ENCODE measurements around the gene PRKCE. TPM values are rescaled to one million over a fixed set of nuclear protein-coding genes. Genes with fewer than 3 reads are reported as not detected.

The PRKCE gene
- total and polyA plus RNA-seq, 2 of the 8 experiments (the other 6 are each of a cell fraction or from before 2014, with no cell fraction given), result 0.54 to 2.1 TPM

- H2AFZ ChIP-seq (ENCODE audit: low read length), result no peak overlapping the region
- H3K79me2 ChIP-seq (ENCODE audit: control insufficient read depth in 1 of 2, insufficient read depth in 2 of 2, low read length in 2 of 2), result no peaks in the 10 kb centered on the region
- H3K14ac ChIP-seq (ENCODE audit: insufficient read length), result no peak overlapping the region
- no peaks in the 10 kb centered on the region for H3K79me1 ChIP-seq (ENCODE audit: low read depth, low read length)
- DNase-seq (ENCODE audit: low read depth in 1 of 2, low spot score in 2 of 2) (no peak), FAIRE-seq (no peak)
- no peak overlapping the region for H3K18ac ChIP-seq (ENCODE audit: extremely low read depth, low read length)
- H2BK5ac ChIP-seq (ENCODE audit: low read depth, low read length), result no peak overlapping the region
- H2BK12ac ChIP-seq (ENCODE audit: low read depth, low read length), result no peak overlapping the region
- H2AK5ac ChIP-seq (ENCODE audit: low read depth, low read length), result no peak overlapping the region
- no peak overlapping the region for H4K8ac ChIP-seq (ENCODE audit: extremely low read depth, insufficient read depth, low read length)
- no peak overlapping the region for H4K5ac ChIP-seq (ENCODE audit: insufficient read length, low read depth, low read length)
- H3K9me3 ChIP-seq (ENCODE audit: insufficient read depth in 2 of 2, low read depth in 1 of 2, low read length in 1 of 2), result no peaks in the 10 kb centered on the region
- H3K23ac ChIP-seq (ENCODE audit: insufficient read length), result no peak overlapping the region
- H3K4me2 ChIP-seq (ENCODE audit: insufficient read depth in 1 of 2, low read depth in 2 of 2, low read length in 2 of 2), result no peak overlapping the region
- H3K4ac ChIP-seq (replicated peaks; ENCODE audit: insufficient read length, low read depth, low read length), result no peak overlapping the region
- no peaks in the 10 kb centered on the region for H3K27me3 ChIP-seq (replicated peaks in 1 of 4; ENCODE audit: control insufficient read depth in 3 of 4, extremely low read depth in 1 of 4, insufficient read depth in 3 of 4, low read length in 3 of 4)
- no peaks in the 10 kb centered on the region for H4K20me1 ChIP-seq (replicated peaks in 1 of 2; ENCODE audit: control insufficient read depth in 1 of 2, insufficient read depth in 2 of 2, low read length in 2 of 2)
- H3K27ac ChIP-seq (ENCODE audit: low read depth, low read length), result no peak overlapping the region
- H2BK120ac ChIP-seq (replicated peaks; ENCODE audit: low read depth, low read length), result no peak overlapping the region
- H4K91ac ChIP-seq (replicated peaks; ENCODE audit: insufficient read length, low read length), result no peak overlapping the region
- 95% methylated on average over 2 of the region's 2 CpGs; no CpG with 5 or more reads in 1 of the 2 experiments for WGBS, 2 experiments (ENCODE audit: extremely low coverage in 1 of 2, insufficient coverage in 1 of 2, insufficient read length in 1 of 2, insufficient replicate concordance in 2 of 2, low coverage in 1 of 2, low lambda C conversion rate in 2 of 2, missing lambda C conversion rate in 1 of 2)
- no peaks in the 10 kb centered on the region for H3K23me2 ChIP-seq (ENCODE audit: low read depth, low read length)
- CTCF ChIA-PET (ENCODE audit: partially characterized antibody), result interaction anchor here (1.5 to 1.7 kb wide), 3 partner anchors 36 to 178 kb away, joined by 3 to 4 read pairs (median 3); no protein-coding TSS in a partner anchor
- H3K4me3 ChIP-seq (ENCODE audit: extremely low read depth in 1 of 4, insufficient read depth in 2 of 4, low read depth in 3 of 4, low read length in 4 of 4), result no peak overlapping the region
- no peak overlapping the region for H2BK20ac ChIP-seq (ENCODE audit: low read length)
- H3K36me3 ChIP-seq (ENCODE audit: control insufficient read depth in 2 of 4, insufficient read depth in 4 of 4, low read length in 3 of 4), result no peaks in the 10 kb centered on the region
- H3K4me1 ChIP-seq (replicated peaks in 1 of 4; ENCODE audit: control insufficient read depth in 3 of 4, insufficient read depth in 4 of 4, low read length in 3 of 4), result peaks cover 0 to 2% (median 0%) of the 10 kb centered on the region in 4 experiments; a peak in 2 of 7 replicates
- POLR2A ChIA-PET (ENCODE audit: partially characterized antibody), result no interaction called here
- H2BK15ac ChIP-seq (ENCODE audit: low read length), result no peak overlapping the region
- H3K9ac ChIP-seq (replicated peaks in 1 of 4; ENCODE audit: extremely low read depth in 1 of 4, low read depth in 3 of 4, low read length in 3 of 4), result no peak overlapping the region
- H3K56ac ChIP-seq (replicated peaks; ENCODE audit: insufficient read length, low read depth, low read length), result no peak overlapping the region
- TF ChIP-seq POU5F1 (IDR thresholded peaks at IDR 0.05; ENCODE audit: low read depth, low read length) (no peak), YY1 (IDR thresholded peaks at IDR 0.05; ENCODE audit: low read depth, low read length) (no peak), HDAC2 (IDR thresholded peaks at IDR 0.05; ENCODE audit: borderline replicate concordance in 1 of 2, low read depth in 2 of 2, low read length in 2 of 2) (no peak), ATF3 (IDR thresholded peaks at IDR 0.05; ENCODE audit: insufficient read depth, low read depth, low read length) (no peak), TAF7 (optimal IDR thresholded peaks at IDR 0.05; ENCODE audit: borderline replicate concordance, low read depth, low read length) (no peak), KDM4A (IDR thresholded peaks at IDR 0.05; ENCODE audit: low read depth, low read length, severe bottlenecking) (no peak), SRF (IDR thresholded peaks at IDR 0.05; ENCODE audit: low read depth, low read length) (no peak), JUN (IDR thresholded peaks at IDR 0.05; ENCODE audit: low read depth, low read length) (no peak), SP1 (IDR thresholded peaks at IDR 0.05; ENCODE audit: low read depth, low read length) (no peak), BACH1 (IDR thresholded peaks at IDR 0.05; ENCODE audit: low read length) (no peak), SIN3A (conservative IDR thresholded peaks at IDR 0.05 in 1 of 2, IDR thresholded peaks at IDR 0.05 in 1 of 2; ENCODE audit: low read depth in 1 of 2, low read length in 2 of 2) (no peak), SIRT6 (IDR thresholded peaks at IDR 0.05; ENCODE audit: low read length) (no peak), EGR1 (IDR thresholded peaks at IDR 0.05; ENCODE audit: borderline replicate concordance, low read depth, low read length) (no peak), CEBPB (IDR thresholded peaks at IDR 0.05; ENCODE audit: low read depth, low read length) (no peak), CHD2 (IDR thresholded peaks at IDR 0.05; ENCODE audit: low read length) (no peak)
These were observed 464.7 kb downstream of the PRKCE start for GRCh38 chr2:46116150-46116549.
